ENCODE results near the gene MOB3B. TPM values are rescaled to one million over a fixed set of nuclear protein-coding genes. Genes with fewer than 3 reads are reported as not detected.

Gene MOB3B
- total RNA-seq: 0.39 and 0.73 TPM in 2 replicates

GRCh38 chr9:27529316-27530278 lies at the start of gene MOB3B:
MOB3B (minus strand) TSS chr9:27529814; CDS start chr9:27455550, 74,264 bp downstream.
- intact Hi-C loops (cut with micrococcal nuclease): loop anchor here (1.0 to 10.0 kb wide), 9 partner anchors 19 to 495 kb away; partner anchors contain the start of gene C9orf72

GRCh38 chr9:27573634-27574590 lies 44.3 kb upstream of the MOB3B start:
- intact Hi-C loops (cut with micrococcal nuclease): loop anchor here (1.0 to 5.0 kb wide), 9 partner anchors 45 to 682 kb away; partner anchors contain the start of genes CAAP1, IFT74, MOB3B and PLAA

- intact Hi-C loops (cut with micrococcal nuclease): loop anchor here (1.0 to 5.0 kb wide), 10 partner anchors 9 to 681 kb away; partner anchors contain the start of genes CAAP1, IFT74, MOB3B and PLAA
Measured at GRCh38 chr9:27572918-27573633, 43.5 kb upstream of the MOB3B start, which contains the start of gene C9orf72. C9orf72 (minus strand) TSS chr9:27573481; CDS start chr9:27567120, 6,361 bp downstream.

GRCh38 chr9:27572566-27572917 lies 42.9 kb upstream of the MOB3B start:
- intact Hi-C loops (cut with micrococcal nuclease): loop anchor here (1.0 to 5.0 kb wide), 4 partner anchors 8 to 626 kb away; partner anchors contain the start of gene PLAA

- intact Hi-C loops (cut with micrococcal nuclease): loop anchor here (1.0 to 5.0 kb wide), 4 partner anchors 8 to 625 kb away; partner anchors contain the start of gene PLAA
Measured at GRCh38 chr9:27572061-27572460, 42.4 kb upstream of the MOB3B start.

GRCh38 chr9:27571011-27571410 lies 41.4 kb upstream of the MOB3B start:
- intact Hi-C loops (cut with micrococcal nuclease): loop anchor here (5.0 kb wide), 2 partner anchors 51 to 216 kb away; no protein-coding TSS in a partner anchor

- intact Hi-C loops (cut with micrococcal nuclease): no loop called here
Measured at GRCh38 chr9:27569406-27569805, 39.8 kb upstream of the MOB3B start.

GRCh38 chr9:27566118-27566517 lies 36.5 kb upstream of the MOB3B start:
- intact Hi-C loops (cut with micrococcal nuclease): no loop called here

GRCh38 chr9:27565696-27566095 lies 36.1 kb upstream of the MOB3B start:
- intact Hi-C loops (cut with micrococcal nuclease): no loop called here

- intact Hi-C loops (cut with micrococcal nuclease): loop anchor here (1.0 kb wide), 1 partner anchor 8 kb away; no protein-coding TSS in a partner anchor
Measured at GRCh38 chr9:27564670-27565069, 35.1 kb upstream of the MOB3B start.

- intact Hi-C loops (cut with micrococcal nuclease): loop anchor here (1.0 kb wide), 1 partner anchor 8 kb away; no protein-coding TSS in a partner anchor
Measured at GRCh38 chr9:27563738-27564430, 34.3 kb upstream of the MOB3B start.

GRCh38 chr9:27561685-27562084 lies 32.1 kb upstream of the MOB3B start:
- intact Hi-C loops (cut with micrococcal nuclease): no loop called here

- intact Hi-C loops (cut with micrococcal nuclease): no loop called here
Measured at GRCh38 chr9:27560457-27560856, 30.8 kb upstream of the MOB3B start.

GRCh38 chr9:27558307-27558706 lies 28.7 kb upstream of the MOB3B start:
- intact Hi-C loops (cut with micrococcal nuclease): no loop called here

GRCh38 chr9:27556470-27556869 lies 26.9 kb upstream of the MOB3B start:
- intact Hi-C loops (cut with micrococcal nuclease): no loop called here

GRCh38 chr9:27554712-27555111 lies 25.1 kb upstream of the MOB3B start:
- intact Hi-C loops (cut with micrococcal nuclease): no loop called here

- intact Hi-C loops (cut with micrococcal nuclease): loop anchor here (2.0 kb wide), 1 partner anchor 272 kb away; no protein-coding TSS in a partner anchor
Measured at GRCh38 chr9:27549196-27549755, 19.7 kb upstream of the MOB3B start.

GRCh38 chr9:27548055-27548741 lies 18.6 kb upstream of the MOB3B start:
- intact Hi-C loops (cut with micrococcal nuclease): loop anchor here (1.0 to 2.0 kb wide), 3 partner anchors 19 to 271 kb away; partner anchors contain the start of gene MOB3B

GRCh38 chr9:27545471-27545870 lies 15.9 kb upstream of the MOB3B start:
- intact Hi-C loops (cut with micrococcal nuclease): no loop called here
